GM12878 (cell line): ENCODE results near the gene BCAP31. TPM values are rescaled to one million over a fixed set of nuclear protein-coding genes. Genes with fewer than 3 reads are reported as not detected.

Experiments used
- CEBPB ChIP-seq, 2 experiments: fragments of 150-350 bp in 1 of 2; IDR thresholded peaks; 2 replicates each; pipeline ENCODE4 v1.6.1; 2012 to 2014; ENCODE audit warnings: low read depth in 2 of 2, low read length in 2 of 2, borderline replicate concordance in 1 of 2, inconsistent platforms in 1 of 2
- LARP7 ChIP-seq: fragments of 450-650 bp; IDR thresholded peaks from 2 replicates; pipeline ENCODE4 v1.6.1; 2017; ENCODE audit warnings: mild to moderate bottlenecking
- NR2F1 ChIP-seq: fragments of 450-650 bp; conservative IDR thresholded peaks from 2 replicates; pipeline ENCODE4 v1.6.1; 2017; ENCODE audit warnings: mild to moderate bottlenecking
- PKNOX1 ChIP-seq: fragments of 450-650 bp; IDR thresholded peaks from 2 replicates; pipeline ENCODE4 v1.6.1; 2016; ENCODE audit warnings: mild to moderate bottlenecking
- RAD21 ChIP-seq: IDR thresholded peaks from 2 replicates; pipeline ENCODE4 v1.6.1; 2011; ENCODE audit warnings: mild to moderate bottlenecking, low read depth, low read length, moderate library complexity; ENCODE audit not compliant: insufficient read depth
- SPI1 ChIP-seq: IDR thresholded peaks from 2 replicates; pipeline ENCODE4 v1.6.1; 2011; ENCODE audit warnings: low read depth, mild to moderate bottlenecking, low read length, moderate library complexity, borderline replicate concordance; ENCODE audit not compliant: insufficient read depth
- TAF1 ChIP-seq: IDR thresholded peaks from 2 replicates; pipeline ENCODE4 v1.6.1; 2011; ENCODE audit warnings: mild to moderate bottlenecking, low read depth, low read length, borderline replicate concordance
- ZBTB33 ChIP-seq: fragments of 450-650 bp; IDR thresholded peaks from 2 replicates; pipeline ENCODE4 v1.6.1; 2017; ENCODE audit warnings: mild to moderate bottlenecking
- ZNF687 ChIP-seq: fragments of 450-650 bp; IDR thresholded peaks from 2 replicates; pipeline ENCODE4 v1.6.1; 2017; ENCODE audit warnings: mild to moderate bottlenecking, moderate library complexity
- polyA plus RNA-seq, 11 experiments: library from polyadenylated mRNA; depleted of rRNA in 4 of 11; unstranded in 6 of 11; stranded (reverse) in 5 of 11; fragments of >200 nt; fragmentation: Nextera tagmentation in 4 of 11; fragmentation: Illumina TruSeq in 1 of 11; extraction: Ambion mirVana in 4 of 11; extraction: Trizol in 1 of 11; gene quantifications; 1 replicate in 1 of 11; 2 replicates in 10 of 11; pipeline versions ENCODE4 v1.2.1 to v1.2.3, GENCODE V29; 2011 to 2016; ENCODE audit warnings: inconsistent platforms in 2 of 11, missing spikeins in 2 of 11, low read depth in 1 of 11
- total RNA-seq, 4 experiments: library from RNA; depleted of rRNA in 3 of 4; stranded (reverse); fragments of >200 nt in 3 of 4; fragmentation: Illumina TruSeq in 1 of 4; extraction: Trizol in 1 of 4; gene quantifications; 2 replicates each; pipeline versions ENCODE4 v1.2.1 to v1.2.3, GENCODE V29; 2013 to 2021

Gene BCAP31
- total and polyA plus RNA-seq, 10 of the 15 experiments (the other 5 are each of a cell fraction or from before 2014, with no cell fraction given): 63.1 to 246 (median 95.6) TPM

- TF ChIP-seq ZNF687 (0 out of 2 replicates have a peak, but pooled peaks have one; percentile 12), TAF1 (no peak), ZBTB33 (no peak), NR2F1 (no peak), LARP7 (no peak), CEBPB (IDR thresholded peaks at IDR 0.05; ENCODE audit: borderline replicate concordance in 1 of 2, low read depth in 2 of 2, low read length in 2 of 2) (no peak), SPI1 (no peak), PKNOX1 (no peak), RAD21 (no peak)
Observed at GRCh38 chrX:153727123-153727931, 3.1 kb upstream of the BCAP31 start (continued).
